OCI-LY7 (cell line): ENCODE measurements around the gene DBN1.

Source experiments
- EZH2phosphoT487 ChIP-seq: fragments of 200-600 bp; sonication (generic); IDR thresholded peaks from 2 replicates; pipeline ENCODE4 v1.6.1; 2018; ENCODE audit warnings: low read depth, borderline replicate concordance, mild to moderate bottlenecking, mixed run types, antibody characterized with exemption, low read length, moderate library complexity, mixed read lengths
- TF ChIP-seq, protein P1 (sequence below): fragments of 200-600 bp; sonication (generic); conservative IDR thresholded peaks from 2 replicates; pipeline ENCODE4 v1.5.1; 2014; ENCODE audit warnings: mild to moderate bottlenecking, antibody characterized with exemption, low read length, moderate library complexity, mixed read lengths

DNA sequence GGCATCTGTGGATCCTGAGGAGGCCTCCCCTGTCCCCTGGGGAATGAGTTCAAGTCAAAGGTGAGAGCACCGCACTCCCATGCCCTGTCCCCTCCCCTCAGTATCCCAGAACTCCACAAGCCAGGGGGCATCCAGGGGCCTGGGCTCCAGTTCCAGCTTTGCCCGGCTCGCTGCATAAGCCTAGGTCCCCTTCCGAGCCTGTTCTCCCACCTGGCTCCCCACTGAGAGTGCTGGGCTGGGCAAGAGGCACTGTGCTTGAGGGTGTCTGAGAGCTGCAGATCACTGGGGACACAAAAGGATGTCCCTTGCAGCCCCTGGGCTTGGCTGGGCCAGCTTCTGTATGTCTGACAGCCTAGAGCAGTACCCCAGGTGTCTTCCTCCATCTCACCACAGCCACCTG, 31.6 kb upstream of the DBN1 start:
- TF ChIP-seq, protein P1, sequence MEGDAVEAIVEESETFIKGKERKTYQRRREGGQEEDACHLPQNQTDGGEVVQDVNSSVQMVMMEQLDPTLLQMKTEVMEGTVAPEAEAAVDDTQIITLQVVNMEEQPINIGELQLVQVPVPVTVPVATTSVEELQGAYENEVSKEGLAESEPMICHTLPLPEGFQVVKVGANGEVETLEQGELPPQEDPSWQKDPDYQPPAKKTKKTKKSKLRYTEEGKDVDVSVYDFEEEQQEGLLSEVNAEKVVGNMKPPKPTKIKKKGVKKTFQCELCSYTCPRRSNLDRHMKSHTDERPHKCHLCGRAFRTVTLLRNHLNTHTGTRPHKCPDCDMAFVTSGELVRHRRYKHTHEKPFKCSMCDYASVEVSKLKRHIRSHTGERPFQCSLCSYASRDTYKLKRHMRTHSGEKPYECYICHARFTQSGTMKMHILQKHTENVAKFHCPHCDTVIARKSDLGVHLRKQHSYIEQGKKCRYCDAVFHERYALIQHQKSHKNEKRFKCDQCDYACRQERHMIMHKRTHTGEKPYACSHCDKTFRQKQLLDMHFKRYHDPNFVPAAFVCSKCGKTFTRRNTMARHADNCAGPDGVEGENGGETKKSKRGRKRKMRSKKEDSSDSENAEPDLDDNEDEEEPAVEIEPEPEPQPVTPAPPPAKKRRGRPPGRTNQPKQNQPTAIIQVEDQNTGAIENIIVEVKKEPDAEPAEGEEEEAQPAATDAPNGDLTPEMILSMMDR: no peak
- TF ChIP-seq EZH2phosphoT487: no peak
